HUDEP-2 (cell line): ENCODE data around the gene NHS.
"Not testable (repeated sequence)": the region's sequence is repeated elsewhere in the genome, so short reads cannot be mapped to it uniquely, and the experiment has no call there.

Experiments
- DNase-seq, 76 experiments: peaks; one replicate each; lab custom pipeline; 2025; ENCODE audit not compliant: unreplicated experiment in 76 of 76; lab: John Stamatoyannopoulos, UW

Gene NHS

GRCh38 chrX:17485391-17485790 lies 110.4 kb downstream of the NHS start:
- DNase-seq, result no peak

- DNase-seq, result no peak
These were observed 113.0 kb downstream of the NHS start for GRCh38 chrX:17488036-17488435.

GRCh38 chrX:17494216-17494615 lies 119.2 kb downstream of the NHS start:
- DNase-seq, result no peak

GRCh38 chrX:17495052-17495451 lies 120.1 kb downstream of the NHS start:
- no peak for DNase-seq

- DNase-seq, result no peak
These were observed 121.4 kb downstream of the NHS start for GRCh38 chrX:17496407-17496806.

GRCh38 chrX:17497193-17497592 lies 122.2 kb downstream of the NHS start:
- DNase-seq, result no peak

GRCh38 chrX:17499512-17499911 lies 124.5 kb downstream of the NHS start:
- no peak for DNase-seq

GRCh38 chrX:17500145-17500579 lies 125.2 kb downstream of the NHS start:
- DNase-seq, result no peak

GRCh38 chrX:17501746-17502145 lies 126.7 kb downstream of the NHS start:
- no peak for DNase-seq

GRCh38 chrX:17506352-17506751 lies 131.4 kb downstream of the NHS start:
- not testable (repeated sequence) for DNase-seq

GRCh38 chrX:17511556-17511955 lies 136.6 kb downstream of the NHS start:
- no peak for DNase-seq

GRCh38 chrX:17519358-17519757 lies 144.4 kb downstream of the NHS start:
- no peak for DNase-seq

GRCh38 chrX:17520016-17520615 lies 145.1 kb downstream of the NHS start:
- DNase-seq, result no peak

- DNase-seq, result no peak
These were observed 147.1 kb downstream of the NHS start for GRCh38 chrX:17521871-17522693.

- DNase-seq, result no peak
These were observed 150.3 kb downstream of the NHS start for GRCh38 chrX:17525266-17525665.

- DNase-seq, result no peak
These were observed 151.0 kb downstream of the NHS start for GRCh38 chrX:17525762-17526555.

- no peak for DNase-seq
These were observed 152.2 kb downstream of the NHS start for GRCh38 chrX:17527135-17527701.

GRCh38 chrX:17527922-17528321 lies 152.9 kb downstream of the NHS start:
- DNase-seq, result no peak

- no peak for DNase-seq
These were observed 154.2 kb downstream of the NHS start for GRCh38 chrX:17529151-17529745.

- no peak for DNase-seq
These were observed 156.5 kb downstream of the NHS start for GRCh38 chrX:17531500-17531899.

- DNase-seq, result peak in 16 of 76 experiments; percentile 0 to 32 (median 2)
These were observed 160.2 kb downstream of the NHS start for GRCh38 chrX:17535229-17535628.
